ENCODE data around the gene CNOT10.
"Not testable (repeated sequence)": the region's sequence is repeated elsewhere in the genome, so short reads cannot be mapped to it uniquely, and the experiment has no call there.

Gene CNOT10

DNA sequence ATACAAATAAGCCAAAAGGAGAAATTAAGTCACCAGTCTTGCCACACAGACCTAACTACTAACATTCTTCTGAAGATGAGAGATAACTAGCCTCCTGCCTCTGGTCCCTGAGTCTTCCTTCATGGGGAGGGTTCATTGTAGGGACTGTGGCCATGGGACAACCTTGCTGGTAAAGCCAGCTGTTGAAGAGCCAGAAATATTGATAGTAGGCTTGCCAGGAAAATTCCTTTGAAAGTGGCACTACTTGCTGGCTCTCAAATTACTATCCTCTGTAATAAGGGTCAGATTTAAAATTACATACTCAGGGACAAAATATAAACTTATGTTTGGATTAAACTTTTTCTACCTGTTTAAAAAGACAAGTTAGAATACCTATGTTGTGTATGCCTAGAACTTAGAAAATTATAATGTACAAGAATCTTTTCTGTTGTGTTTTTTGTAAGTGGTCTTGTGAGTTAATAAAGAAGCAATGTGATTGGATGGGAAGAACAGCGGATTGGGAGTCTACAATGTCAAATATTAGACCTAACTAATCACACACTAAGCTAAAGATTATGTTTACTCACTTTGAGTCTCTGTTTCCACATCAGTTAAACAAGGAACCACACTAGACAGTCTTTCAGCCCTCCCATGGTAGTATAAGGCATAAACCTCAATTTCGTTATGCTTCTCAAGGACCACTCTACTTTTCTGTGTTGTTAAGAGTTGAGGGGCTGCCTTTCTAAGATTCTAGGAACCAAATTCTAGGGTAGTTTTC lies 72.8 kb downstream of the CNOT10 start:
- no peak for DNase-seq (ENCODE audit: low read depth in 2 of 2)

DNA sequence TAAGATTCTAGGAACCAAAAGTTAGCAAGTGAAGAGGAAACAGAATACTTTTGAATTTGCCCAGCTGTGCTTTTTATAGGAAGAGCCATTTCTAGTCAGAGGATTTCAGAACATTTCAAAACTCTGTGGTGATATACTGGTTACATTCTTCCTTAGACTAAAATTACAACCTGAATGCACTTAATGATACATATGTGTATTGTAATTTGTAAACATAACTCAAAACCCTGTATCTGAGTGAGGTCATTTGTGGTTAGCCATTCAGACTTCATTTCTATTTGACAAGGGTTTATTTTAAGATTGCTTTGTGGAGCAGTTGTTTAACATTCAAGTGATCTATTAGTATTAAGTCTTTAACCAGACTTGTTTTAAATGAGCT lies 73.4 kb downstream of the CNOT10 start:
- no peak for DNase-seq (ENCODE audit: low read depth in 2 of 2)

DNA sequence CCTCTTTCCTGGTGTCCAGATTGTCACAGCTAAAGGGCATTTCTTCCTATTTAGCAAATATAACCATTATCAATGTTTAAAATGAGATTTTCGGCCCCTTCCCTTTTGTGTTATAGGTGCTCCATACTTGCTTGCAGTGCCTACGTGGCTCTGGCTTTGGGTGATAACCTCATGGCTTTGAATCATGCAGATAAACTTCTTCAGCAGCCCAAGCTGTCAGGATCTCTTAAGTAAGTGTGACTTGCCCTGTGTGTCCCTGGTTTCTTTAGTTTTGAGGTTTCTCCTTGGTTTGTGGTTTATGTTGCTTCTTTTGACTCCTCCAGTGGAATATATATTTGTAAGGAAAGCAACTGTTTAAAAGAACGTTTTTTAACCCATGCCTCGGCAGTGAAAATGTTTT lies 74.4 kb downstream of the CNOT10 start:
- DNase-seq (ENCODE audit: low read depth in 2 of 2), result no peak

DNA sequence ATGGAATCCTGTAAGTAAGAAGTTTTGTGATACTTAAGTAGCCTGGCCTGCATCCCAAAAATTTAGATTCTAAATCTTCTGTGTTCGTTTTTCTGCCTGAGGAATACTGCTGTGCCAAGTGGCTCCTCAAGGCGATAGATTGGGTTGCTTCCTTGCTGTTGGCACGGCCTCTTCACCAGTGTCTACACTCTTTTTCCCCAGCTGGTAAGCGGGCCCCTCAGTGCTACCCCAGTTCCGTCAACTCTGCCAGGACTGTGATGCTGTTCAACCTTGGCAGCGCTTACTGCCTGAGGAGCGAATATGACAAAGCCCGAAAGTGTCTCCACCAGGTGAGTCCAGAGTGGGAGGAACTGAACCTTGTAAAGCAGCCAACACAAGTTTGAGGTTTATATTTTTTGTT lies 79.5 kb downstream of the CNOT10 start:
- no peak for DNase-seq (ENCODE audit: low read depth in 2 of 2)

DNA sequence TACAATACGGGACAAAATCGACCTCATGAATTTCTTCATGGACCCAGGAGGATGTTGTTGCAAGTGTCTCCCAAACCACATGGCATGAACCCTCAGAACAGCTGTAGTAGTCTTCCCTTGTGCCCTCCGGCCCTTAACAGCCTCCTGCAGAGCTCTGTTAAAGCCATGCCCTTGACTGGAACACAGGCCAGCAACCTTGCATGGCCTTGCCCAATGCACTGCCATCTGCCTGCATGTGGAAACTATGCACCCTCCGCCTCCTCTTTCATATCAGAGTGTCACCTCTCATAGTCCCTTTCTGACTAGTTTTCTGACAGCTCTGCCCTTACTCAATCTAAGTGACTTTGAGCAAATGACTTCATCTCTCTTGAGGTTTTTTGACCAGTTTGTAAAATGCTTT lies 93.4 kb downstream of the CNOT10 start:
- DNase-seq (ENCODE audit: low read depth in 2 of 2), result no peak

DNA sequence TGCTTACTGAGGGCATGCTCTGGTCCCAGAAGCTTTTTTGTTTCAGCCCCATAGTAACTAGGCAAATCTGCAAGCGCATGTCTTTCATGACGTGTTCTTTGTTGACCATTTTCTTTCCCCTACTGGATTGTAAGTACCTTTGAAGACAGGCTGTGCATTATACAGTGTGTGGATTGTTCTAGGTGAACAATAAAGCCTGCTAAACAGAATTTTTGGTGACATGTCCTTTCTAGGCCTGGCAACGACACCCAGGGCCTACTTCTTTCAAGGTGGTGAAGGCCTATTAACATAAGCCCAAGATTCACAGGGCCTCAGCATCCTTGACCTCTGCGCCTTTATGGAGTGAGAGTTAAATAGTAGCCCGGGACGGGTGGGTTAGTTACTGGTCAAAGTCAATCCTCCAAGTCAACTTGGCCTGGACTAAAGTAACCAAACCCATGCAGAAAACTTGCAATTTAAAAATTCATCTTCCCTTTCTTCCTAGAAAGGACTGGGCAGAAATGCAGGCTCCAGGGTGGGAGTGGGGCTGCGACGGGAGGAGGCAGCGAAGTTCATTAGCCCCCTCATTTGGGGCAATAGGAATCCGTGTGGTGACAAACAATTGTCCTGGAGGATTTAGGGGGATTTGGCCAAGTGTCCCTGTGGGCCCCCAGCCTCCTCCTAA lies 95.2 kb downstream of the CNOT10 start:
- no peak for DNase-seq (ENCODE audit: low read depth in 2 of 2)

DNA sequence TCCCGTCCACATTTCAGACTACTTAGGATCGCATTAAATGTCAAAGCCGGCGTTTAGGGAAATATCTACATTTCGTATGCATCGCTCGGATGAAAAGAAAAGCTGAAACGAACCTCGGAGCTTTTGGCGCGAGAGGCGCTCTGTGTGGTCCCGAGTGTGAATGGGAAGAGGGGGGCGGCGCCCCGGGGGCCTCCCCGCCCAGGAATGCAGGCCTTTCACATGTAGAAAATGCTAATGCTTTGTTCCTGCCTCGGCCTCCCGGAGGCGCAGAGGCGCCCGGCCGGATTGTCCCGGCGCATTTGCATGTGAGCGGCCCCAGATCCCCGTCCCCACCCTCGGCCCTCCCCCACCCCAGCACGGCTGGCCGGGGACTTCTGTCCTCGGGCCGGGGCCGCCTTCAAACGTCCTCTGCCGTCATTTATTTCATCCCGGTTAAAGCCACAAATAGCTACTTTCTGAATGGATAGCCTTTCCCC lies 95.8 kb downstream of the CNOT10 start:
- DNase-seq (ENCODE audit: low read depth in 2 of 2), result peak in 1 of 2 donors; percentile 14

DNA sequence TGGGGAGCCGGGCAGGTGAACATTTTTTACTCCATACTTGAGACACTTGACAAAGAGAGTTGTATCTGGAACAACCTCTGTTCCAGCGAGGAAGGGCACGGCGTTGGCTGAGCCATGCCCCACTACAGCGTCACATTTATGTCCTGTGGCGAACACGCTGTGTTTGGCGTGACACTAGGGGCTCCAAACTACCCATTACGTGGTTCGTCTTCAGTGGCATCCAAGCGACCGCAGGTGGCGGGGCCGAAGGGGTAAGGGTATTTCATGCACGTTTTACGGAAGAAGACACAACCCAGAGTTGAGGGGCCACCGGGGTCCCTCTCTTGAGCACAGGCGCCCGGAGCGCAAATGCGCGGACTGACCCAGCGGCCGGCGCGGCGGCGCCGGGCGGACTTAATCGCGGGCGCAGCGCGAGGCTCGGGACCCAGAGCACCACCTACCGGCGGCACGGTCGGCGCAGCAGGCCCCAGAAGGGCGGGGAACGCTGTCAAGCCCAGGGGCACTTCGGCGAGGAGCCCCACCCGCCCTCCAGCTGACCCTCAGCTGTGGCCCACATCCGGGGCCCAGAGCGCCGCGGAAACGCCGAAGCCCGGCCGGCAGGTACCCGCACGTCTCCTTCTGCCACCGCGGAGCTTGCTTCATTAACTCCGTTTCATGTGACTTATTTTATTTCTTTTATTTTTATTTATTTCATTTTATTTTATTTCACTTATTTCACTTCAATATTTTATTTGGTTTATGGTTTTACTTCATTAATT lies 96.4 kb downstream of the CNOT10 start:
- peak; percentile 44 to 65 for DNase-seq (ENCODE audit: low read depth in 2 of 2)

DNA sequence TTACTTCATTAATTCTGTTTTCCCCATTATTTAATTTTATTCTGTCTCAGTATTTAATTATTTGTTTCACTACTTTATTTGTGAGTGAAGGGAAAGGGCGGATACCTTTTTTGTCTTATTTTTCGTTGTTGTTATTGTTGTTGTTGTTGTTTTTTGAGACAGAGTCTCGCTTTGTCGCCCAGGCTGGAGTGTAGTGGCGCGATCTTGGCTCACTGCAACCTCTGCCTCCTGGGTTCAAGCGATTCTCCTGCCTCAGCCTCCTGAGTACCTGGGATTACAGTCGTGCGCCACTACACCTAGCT lies 96.9 kb downstream of the CNOT10 start:
- DNase-seq (ENCODE audit: low read depth in 2 of 2), result not testable (repeated sequence)

DNA sequence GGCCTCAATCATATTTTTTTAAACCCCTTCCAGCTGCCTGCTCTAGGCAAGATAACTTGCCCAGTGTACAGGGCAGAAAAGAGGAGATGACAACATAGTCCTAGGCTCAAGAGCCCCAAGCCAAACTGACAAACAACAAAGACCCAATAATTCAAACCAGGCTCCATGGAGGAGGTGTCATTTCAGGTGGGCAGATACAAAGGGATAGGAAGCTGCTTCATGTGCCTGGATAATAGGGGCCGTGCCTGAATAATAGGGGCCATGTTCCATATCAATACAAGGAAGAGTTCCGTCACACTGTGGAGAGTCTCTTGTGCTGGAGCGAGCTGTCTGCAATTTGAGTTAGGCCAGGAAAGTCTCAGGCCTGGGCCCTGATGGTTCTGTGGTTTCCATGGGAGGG lies 97.4 kb downstream of the CNOT10 start:
- no peak for DNase-seq (ENCODE audit: low read depth in 2 of 2)

DNA sequence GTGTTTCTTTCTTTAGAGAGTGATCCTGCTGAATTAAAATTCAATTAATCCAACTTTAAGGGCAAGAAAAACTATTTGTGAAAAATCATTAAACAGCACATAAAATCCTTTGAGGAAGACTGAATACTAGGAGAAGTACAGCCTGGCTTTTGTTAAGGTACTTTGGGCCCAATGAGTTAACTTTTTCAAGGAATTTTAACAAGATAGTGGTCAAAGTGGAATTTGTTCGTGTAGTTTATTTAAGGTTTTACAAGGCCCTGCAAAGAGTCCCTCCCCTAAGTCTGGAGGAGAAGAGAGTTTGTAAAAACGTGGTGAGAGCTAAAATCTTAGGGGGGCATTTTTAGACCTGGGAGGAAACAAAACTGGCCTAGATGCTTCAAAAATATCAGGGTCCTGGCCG lies 106.8 kb downstream of the CNOT10 start:
- DNase-seq (ENCODE audit: low read depth in 2 of 2), result no peak

DNA sequence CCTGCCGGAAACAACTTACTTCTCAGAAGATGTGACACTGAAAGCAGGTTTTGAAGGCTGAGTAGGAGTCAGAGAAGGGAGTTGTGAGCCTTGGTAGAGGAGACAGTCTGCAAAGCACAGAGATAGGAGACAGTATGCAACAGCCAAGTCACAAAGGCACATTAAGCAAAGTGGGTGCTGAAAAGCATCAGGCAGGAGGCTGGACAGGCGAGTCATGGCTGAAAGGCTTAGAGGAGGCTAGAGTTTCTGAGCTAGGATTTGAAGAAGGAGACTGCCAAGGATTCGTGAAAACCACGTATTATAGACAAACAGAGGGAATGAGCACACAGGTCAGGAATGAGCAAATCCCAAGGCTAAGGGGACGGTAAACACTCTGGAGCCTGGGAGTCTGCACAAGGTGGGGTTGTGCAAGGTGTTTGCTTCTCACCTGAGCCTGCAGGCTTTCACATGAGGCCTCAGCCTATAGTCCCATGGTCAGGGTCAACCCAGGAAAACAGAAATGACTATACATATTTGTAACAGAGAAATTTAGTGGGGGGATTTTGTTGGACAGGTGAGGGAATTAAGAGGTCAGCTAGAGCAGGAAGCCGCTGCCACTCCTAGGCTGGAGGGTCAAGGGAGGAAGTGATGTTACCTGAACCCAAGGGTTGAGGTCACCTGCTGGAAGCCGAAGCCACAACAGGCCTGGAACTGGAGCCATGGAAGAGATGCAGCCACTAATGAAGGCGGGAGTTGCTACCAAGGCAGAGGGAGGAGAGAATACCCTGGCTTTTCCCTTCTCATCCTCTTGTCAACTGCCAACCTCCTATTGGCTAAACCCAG lies 109.7 kb downstream of the CNOT10 start:
- no peak for DNase-seq (ENCODE audit: low read depth in 2 of 2)

DNA sequence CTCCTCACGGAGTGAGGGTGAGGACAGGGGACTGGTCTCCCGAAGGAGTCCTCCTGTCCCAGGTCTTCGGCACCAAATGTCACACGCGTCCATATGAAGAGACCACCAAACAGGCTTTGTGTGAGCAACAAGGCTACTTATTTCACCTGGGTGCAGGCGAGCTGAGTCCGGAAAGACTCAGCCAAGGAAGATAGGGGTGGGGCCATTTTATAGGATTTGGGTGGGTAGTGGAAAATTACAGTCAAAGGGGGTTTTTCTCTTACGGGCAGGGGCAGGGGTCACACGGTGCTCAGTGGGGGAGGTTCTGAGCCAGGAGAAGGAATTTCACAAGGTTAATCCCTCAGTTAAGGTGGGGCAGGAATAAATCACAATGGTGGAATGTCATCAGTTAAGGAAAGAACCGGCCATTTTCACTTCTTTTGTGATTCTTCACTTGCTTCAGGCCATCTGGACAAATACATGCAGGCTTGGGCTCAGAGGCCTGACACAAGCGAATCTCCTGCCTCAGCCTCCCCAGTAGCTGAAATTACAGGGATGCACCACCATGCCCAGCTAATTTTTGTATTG lies 111.5 kb downstream of the CNOT10 start:
- DNase-seq (ENCODE audit: low read depth in 2 of 2), result not testable (repeated sequence)

DNA sequence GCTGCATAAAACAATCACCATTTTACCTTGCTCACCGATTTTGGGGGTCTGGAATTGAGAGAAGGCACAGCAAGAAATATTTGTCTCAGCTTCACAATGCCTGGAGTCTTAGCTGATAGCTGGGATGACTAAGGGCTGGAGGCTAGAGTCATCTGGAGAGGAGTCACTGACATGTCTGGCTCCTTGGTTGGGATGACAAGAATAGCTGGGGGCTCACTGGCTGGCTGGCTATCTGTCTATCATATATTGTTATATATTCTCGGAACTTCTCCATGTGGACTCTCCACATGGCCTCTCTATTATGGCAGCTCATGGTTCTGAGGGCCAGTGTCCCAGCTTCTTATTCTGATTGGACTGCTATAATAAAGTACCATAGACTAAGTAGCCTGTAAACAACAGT lies 112.8 kb downstream of the CNOT10 start:
- DNase-seq (ENCODE audit: low read depth in 2 of 2), result no peak

DNA sequence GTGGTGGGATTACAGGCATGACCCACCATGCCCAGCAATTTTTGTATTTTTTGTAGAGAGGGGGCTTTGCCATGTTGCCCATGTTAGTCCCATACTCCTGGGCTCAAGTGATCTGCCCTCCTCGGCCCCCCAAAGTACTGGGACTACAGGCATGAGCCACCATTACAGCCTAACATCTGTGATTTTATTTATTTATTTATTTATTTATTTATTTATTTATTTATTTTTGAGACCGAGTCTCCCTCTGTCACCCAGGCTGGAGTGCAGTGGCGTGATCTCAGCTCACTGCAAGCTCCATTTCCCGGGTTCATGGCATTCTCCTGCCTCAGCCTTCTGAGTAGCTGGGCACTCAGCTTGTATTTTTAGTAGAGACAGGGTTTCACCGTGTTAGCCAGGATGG lies 116.5 kb downstream of the CNOT10 start:
- DNase-seq (ENCODE audit: low read depth in 2 of 2), result not testable (repeated sequence)

DNA sequence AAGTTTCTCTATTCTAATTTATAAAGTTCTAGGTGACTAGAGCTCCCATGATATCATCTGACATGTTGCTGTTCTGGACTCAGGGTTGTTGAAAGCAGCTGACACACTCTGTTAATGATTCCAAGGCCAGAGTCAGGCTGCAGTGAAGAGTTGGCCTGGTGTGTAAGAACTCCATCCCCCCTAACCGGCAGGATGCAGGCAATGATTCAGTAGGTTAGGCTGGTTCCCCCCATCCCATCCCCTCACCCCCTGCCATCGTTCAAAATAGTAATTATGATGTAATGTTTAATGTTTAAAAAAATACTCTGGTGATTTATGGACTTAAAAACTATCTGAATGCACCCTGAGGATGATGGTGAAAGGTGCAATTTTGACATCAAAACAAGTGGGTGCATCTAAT lies 128.2 kb downstream of the CNOT10 start:
- DNase-seq (ENCODE audit: low read depth in 2 of 2), result no peak

DNA sequence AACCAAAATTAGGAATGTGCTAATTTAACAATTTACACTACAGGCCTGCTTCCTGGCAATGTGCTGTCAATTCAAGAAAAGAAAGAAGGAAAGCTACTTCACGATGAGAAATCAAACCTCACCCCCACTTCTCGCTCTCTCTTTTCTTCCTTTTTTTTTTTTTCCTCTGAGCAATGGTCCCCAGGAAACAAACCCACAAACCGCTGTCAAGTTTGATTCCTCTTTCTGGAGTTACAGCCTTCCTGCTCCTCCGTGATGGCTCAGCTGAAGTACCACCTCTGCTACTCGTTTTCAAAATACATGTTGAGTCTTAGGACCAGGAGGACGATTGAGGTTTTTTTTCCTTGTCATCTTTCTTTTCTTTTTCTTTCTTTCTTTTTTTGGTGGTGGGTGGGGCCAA lies 129.4 kb downstream of the CNOT10 start:
- DNase-seq (ENCODE audit: low read depth in 2 of 2), result no peak

DNA sequence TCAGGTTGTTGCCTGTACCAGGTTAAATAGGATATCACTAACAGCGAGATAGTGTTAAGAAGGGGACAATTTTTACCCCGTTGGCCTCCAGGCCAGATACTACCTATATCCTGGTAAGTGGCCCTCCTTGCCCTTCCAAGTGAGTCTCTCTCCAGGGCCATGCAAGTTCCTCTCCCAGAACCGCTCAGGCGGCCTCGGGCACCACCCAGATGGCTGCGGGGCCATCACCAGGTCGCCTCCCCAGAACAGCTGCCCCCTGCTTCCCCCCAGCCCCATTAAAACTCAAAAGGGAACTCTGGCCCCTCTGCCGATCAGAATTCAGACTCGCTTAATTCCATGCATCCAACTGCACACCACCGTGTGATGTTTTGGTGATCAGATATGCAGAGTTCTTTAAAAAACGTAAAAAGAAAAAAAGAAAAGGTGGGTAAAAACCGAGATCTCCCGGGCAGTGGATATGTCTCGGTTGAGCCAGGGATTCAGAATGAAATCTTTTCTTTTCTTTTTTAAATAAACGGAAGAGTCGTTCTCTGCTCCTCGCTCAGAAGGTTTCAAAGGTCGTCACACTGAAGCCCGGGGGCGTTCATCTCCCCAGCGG lies 131.0 kb downstream of the CNOT10 start:
- DNase-seq (ENCODE audit: low read depth in 2 of 2), result no peak

DNA sequence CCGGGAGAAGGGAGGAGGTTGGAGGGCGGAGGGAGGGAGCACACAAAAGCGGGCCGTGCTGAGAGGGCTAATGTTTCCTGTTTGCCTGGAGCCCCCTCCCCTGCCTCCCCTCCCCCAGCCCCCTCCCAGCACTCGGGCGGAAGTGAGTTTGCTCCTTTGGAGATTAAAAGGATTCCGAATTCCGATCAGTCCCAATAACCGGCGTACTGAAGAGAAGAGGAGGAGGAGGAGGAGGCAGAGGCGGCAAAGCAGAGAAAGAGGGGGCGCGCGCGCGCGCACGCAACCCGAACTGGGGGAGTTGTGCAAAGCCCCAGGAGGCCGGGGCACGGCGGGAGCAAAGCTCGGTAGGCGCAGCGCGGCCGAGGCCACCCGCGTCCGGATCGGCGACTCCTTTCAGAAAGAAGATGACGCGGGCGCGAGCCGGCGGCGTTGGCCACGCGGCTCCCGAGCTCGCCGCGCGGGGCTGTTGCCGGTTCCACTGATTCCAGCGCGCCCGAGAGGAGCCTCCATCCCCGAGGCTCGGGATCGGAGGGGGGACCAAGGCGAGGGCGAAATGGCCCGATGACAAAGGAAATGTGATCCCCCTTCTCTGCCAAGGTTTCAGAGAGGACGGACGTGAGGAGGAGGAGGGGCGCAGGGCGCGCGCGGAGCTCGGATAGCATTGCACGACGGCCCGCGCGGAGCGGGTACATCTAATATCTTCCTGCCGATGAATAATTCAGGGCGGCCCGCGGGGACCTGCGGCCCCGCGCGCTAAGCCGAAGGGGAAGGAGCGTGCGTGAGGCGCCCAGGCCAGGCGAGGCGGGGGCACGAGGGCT lies 131.7 kb downstream of the CNOT10 start:
- peak in 1 of 2 donors; percentile 18 for DNase-seq (ENCODE audit: low read depth in 2 of 2)

DNA sequence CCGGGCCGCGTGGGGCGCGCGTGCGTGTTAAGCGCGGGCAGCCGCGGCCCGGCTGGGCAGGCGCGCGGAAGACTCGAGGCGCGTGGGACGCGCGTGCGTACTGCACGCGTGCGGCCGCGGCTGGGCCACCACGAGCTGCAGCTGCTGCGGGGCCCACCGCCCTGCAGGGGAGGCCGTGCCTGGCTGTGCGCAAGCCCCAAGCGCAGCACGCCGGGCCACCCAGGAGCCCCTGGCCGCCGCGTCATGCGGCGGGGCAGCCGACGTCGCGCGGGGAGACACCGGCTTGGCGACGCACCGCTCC lies 132.2 kb downstream of the CNOT10 start:
- peak in 1 of 2 donors; percentile 9 for DNase-seq (ENCODE audit: low read depth in 2 of 2)
